Panc1 (cell line): ENCODE results near the gene PLA2G2D.

Experiments
- POLR2AphosphoS5 ChIP-seq: IDR thresholded peaks from 2 replicates; pipeline ENCODE4 v1.6.1; 2012; ENCODE audit warnings: mild to moderate bottlenecking, low read depth, low read length, moderate library complexity
- TF ChIP-seq, protein P1 (sequence below): fragments of 450-650 bp; IDR thresholded peaks from 2 replicates; pipeline ENCODE4 v1.5.1; 2017; ENCODE audit warnings: mild to moderate bottlenecking

DNA sequence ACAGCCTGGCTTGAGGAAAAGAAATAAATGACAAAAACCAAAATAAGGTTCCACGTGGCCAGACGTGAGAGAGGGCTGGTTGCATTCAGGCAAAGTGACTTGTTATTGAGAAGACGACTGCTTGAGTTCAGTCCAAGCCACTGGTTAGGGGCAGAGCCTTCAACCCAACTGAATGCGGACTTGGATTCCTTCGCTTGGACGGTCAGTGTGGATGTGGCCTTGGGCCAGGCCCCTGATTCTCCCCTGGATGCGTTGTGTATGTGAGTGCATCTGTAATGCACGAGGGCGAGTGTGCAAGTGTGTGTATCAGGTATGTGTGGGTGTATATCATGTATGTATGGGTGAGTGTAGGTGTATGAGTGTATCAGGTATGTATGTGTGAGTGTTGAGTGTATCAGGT lies 21.7 kb upstream of the PLA2G2D start:
- TF ChIP-seq, protein P1, sequence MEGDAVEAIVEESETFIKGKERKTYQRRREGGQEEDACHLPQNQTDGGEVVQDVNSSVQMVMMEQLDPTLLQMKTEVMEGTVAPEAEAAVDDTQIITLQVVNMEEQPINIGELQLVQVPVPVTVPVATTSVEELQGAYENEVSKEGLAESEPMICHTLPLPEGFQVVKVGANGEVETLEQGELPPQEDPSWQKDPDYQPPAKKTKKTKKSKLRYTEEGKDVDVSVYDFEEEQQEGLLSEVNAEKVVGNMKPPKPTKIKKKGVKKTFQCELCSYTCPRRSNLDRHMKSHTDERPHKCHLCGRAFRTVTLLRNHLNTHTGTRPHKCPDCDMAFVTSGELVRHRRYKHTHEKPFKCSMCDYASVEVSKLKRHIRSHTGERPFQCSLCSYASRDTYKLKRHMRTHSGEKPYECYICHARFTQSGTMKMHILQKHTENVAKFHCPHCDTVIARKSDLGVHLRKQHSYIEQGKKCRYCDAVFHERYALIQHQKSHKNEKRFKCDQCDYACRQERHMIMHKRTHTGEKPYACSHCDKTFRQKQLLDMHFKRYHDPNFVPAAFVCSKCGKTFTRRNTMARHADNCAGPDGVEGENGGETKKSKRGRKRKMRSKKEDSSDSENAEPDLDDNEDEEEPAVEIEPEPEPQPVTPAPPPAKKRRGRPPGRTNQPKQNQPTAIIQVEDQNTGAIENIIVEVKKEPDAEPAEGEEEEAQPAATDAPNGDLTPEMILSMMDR: no peak
- no peak for TF ChIP-seq POLR2AphosphoS5
